Measurements from ENCODE around the gene DUSP1. TPM values are rescaled to one million over a fixed set of nuclear protein-coding genes. Genes with fewer than 3 reads are reported as not detected.

The DUSP1 gene
- total and polyA plus RNA-seq, 2 of the 13 experiments (the other 11 are each of a cell fraction or from before 2014, with no cell fraction given): 27.1 to 55.5 TPM

DNA sequence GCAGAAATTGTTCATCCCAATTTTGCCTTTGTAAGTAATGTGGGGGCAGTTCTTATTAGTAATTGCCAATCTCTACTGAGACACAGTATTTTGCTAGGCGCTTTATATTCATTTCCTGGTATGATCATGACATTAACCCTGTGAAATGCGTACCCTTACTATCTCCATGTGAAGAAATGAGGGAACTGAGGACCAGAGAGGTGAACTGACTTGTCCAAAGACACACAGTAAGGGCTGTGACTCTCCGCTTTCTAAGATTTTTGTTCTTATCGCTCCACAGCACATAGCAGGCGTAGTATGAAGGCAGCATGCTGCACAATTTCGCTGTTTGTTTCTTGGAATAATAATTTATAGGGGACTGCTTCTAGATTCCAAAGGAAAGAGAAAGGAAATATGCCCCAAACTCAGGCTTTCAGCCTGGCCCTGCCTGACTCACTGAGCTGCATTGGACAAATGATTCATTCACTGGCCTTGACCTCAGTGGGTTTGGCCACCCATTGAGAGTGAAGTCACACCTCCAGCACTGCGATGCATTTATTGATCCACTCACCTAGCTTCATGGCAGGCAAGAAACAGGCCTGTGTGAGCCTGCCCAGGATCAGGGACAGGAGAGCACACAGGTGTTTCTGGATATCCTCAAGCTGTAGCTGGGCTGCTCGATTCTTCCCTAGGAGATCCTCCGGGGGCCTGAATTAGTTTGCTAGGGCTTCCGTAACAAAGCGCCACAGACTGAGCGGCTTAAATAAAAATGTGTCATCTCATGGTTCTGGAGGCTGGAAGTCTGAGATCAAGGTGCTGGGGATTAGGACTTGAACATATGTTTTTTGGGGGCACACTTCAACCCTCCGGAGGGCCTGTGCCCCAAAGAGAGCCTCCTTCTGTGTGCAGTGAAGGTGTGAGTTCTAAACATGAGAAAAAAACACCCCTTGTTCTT lies 7.2 kb upstream of the DUSP1 start (continued):
- TF ChIP-seq, protein P1, sequence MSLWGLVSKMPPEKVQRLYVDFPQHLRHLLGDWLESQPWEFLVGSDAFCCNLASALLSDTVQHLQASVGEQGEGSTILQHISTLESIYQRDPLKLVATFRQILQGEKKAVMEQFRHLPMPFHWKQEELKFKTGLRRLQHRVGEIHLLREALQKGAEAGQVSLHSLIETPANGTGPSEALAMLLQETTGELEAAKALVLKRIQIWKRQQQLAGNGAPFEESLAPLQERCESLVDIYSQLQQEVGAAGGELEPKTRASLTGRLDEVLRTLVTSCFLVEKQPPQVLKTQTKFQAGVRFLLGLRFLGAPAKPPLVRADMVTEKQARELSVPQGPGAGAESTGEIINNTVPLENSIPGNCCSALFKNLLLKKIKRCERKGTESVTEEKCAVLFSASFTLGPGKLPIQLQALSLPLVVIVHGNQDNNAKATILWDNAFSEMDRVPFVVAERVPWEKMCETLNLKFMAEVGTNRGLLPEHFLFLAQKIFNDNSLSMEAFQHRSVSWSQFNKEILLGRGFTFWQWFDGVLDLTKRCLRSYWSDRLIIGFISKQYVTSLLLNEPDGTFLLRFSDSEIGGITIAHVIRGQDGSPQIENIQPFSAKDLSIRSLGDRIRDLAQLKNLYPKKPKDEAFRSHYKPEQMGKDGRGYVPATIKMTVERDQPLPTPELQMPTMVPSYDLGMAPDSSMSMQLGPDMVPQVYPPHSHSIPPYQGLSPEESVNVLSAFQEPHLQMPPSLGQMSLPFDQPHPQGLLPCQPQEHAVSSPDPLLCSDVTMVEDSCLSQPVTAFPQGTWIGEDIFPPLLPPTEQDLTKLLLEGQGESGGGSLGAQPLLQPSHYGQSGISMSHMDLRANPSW (CRISPR knock-in tag; IDR thresholded peaks at IDR 0.05; ENCODE audit: borderline replicate concordance): 0 out of 2 replicates have a peak, but pooled peaks have one; percentile 34
- TF ChIP-seq ZNF580 (CRISPR knock-in tag; IDR thresholded peaks at IDR 0.05; ENCODE audit: borderline replicate concordance, low read depth) (peak; percentile 62; the same call in 1 of the 2 replicates), ZNF629 (CRISPR knock-in tag; conservative IDR thresholded peaks at IDR 0.05) (peak; percentile 63), KLF6 (CRISPR knock-in tag; IDR thresholded peaks at IDR 0.05) (no peak; the same call in 1 of the 2 replicates), MEF2D (CRISPR knock-in tag; IDR thresholded peaks at IDR 0.05) (peak; percentile 60; the same call in 1 of the 2 replicates), SRSF4 (IDR thresholded peaks at IDR 0.05; ENCODE audit: low read depth, low read length, poor library complexity, severe bottlenecking) (no peak), KLF15 (CRISPR knock-in tag; IDR thresholded peaks at IDR 0.05; ENCODE audit: borderline replicate concordance) (no peak), ZBTB38 (CRISPR knock-in tag; IDR thresholded peaks at IDR 0.05) (peak; percentile 75), SNRNP70 (IDR thresholded peaks at IDR 0.05; ENCODE audit: low read depth, low read length) (no peak), HOXA5 (CRISPR knock-in tag; IDR thresholded peaks at IDR 0.05) (0 out of 2 replicates have a peak, but pooled peaks have one; percentile 24), KDM6A (CRISPR knock-in tag; IDR thresholded peaks at IDR 0.05; ENCODE audit: low read depth) (peak; percentile 75), FOSL2 (CRISPR knock-in tag; IDR thresholded peaks at IDR 0.05) (peak; percentile 99), ZNF205 (CRISPR knock-in tag; IDR thresholded peaks at IDR 0.05) (peak; percentile 85), MED1 (CRISPR knock-in tag; IDR thresholded peaks at IDR 0.05) (peak; percentile 94), EEA1 (CRISPR knock-in tag; IDR thresholded peaks at IDR 0.05; ENCODE audit: borderline replicate concordance) (no peak)
- TF ChIP-seq, protein P2, sequence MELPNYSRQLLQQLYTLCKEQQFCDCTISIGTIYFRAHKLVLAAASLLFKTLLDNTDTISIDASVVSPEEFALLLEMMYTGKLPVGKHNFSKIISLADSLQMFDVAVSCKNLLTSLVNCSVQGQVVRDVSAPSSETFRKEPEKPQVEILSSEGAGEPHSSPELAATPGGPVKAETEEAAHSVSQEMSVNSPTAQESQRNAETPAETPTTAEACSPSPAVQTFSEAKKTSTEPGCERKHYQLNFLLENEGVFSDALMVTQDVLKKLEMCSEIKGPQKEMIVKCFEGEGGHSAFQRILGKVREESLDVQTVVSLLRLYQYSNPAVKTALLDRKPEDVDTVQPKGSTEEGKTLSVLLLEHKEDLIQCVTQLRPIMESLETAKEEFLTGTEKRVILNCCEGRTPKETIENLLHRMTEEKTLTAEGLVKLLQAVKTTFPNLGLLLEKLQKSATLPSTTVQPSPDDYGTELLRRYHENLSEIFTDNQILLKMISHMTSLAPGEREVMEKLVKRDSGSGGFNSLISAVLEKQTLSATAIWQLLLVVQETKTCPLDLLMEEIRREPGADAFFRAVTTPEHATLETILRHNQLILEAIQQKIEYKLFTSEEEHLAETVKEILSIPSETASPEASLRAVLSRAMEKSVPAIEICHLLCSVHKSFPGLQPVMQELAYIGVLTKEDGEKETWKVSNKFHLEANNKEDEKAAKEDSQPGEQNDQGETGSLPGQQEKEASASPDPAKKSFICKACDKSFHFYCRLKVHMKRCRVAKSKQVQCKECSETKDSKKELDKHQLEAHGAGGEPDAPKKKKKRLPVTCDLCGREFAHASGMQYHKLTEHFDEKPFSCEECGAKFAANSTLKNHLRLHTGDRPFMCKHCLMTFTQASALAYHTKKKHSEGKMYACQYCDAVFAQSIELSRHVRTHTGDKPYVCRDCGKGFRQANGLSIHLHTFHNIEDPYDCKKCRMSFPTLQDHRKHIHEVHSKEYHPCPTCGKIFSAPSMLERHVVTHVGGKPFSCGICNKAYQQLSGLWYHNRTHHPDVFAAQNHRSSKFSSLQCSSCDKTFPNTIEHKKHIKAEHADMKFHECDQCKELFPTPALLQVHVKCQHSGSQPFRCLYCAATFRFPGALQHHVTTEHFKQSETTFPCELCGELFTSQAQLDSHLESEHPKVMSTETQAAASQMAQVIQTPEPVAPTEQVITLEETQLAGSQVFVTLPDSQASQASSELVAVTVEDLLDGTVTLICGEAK (IDR thresholded peaks at IDR 0.05): no peak
- TF ChIP-seq, protein P2 (CRISPR knock-in tag; IDR thresholded peaks at IDR 0.05): peak; percentile 94
